ENCODE measurements around the gene TTC39C.

TTC39C gene

GRCh38 chr18:24089515-24090337 is 75.2 kb downstream of the TTC39C start:
- no peak for DNase-seq

DNA sequence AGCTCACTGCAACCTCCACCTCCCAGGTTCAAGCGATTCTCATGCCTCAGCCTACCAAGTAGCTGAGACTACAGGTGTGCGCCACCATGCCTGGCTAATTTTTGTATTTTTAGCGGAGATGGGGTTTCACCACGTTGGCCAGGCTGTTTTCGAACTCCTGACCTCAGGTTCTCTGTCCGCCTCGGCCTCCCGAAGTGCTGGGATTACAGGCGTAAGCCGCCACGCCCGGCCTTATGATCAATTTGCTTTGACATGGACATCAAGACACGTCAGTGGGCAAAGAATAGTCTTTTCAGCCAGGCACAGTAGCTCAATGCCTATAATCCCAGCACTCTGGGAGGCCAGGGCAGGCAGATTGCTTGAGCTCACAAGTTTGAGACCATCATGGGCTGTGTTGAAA is 76.3 kb downstream of the TTC39C start:
- no peak for DNase-seq

GRCh38 chr18:24094561-24094960 is 80.0 kb downstream of the TTC39C start:
- DNase-seq, result peak in 2 of 3 donors; percentile 13 to 21

- DNase-seq, result no peak
These were observed 81.4 kb downstream of the TTC39C start for GRCh38 chr18:24095976-24096375.

- DNase-seq, result no peak
These were observed 88.9 kb downstream of the TTC39C start for GRCh38 chr18:24103320-24104021.

- no peak for DNase-seq
These were observed 89.9 kb downstream of the TTC39C start for GRCh38 chr18:24104486-24104885.

DNA sequence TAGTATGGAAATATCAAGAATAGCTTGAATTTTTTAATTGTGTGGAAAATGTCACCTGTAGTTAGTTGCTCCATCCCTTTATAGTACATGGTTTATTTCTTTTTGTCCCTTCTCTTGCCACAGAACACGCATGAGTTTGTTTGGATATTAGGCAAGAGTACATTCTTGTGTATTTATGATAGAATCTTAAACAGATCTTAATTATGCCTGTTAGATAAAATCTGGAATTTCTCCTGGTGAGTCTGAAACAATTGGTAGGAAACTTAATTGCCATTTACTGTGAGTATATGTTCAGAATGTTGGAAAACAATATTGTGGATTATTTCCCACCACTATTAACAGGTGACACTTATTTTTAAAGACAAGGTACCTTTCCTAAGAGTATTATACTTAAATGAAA is 94.1 kb downstream of the TTC39C start:
- no peak for DNase-seq

- no peak for DNase-seq
These were observed 97.4 kb downstream of the TTC39C start for GRCh38 chr18:24111936-24112335.

- no peak for DNase-seq
These were observed 97.9 kb downstream of the TTC39C start for GRCh38 chr18:24112464-24112863.

- DNase-seq, result no peak
These were observed 98.5 kb downstream of the TTC39C start for GRCh38 chr18:24112874-24113615.

DNA sequence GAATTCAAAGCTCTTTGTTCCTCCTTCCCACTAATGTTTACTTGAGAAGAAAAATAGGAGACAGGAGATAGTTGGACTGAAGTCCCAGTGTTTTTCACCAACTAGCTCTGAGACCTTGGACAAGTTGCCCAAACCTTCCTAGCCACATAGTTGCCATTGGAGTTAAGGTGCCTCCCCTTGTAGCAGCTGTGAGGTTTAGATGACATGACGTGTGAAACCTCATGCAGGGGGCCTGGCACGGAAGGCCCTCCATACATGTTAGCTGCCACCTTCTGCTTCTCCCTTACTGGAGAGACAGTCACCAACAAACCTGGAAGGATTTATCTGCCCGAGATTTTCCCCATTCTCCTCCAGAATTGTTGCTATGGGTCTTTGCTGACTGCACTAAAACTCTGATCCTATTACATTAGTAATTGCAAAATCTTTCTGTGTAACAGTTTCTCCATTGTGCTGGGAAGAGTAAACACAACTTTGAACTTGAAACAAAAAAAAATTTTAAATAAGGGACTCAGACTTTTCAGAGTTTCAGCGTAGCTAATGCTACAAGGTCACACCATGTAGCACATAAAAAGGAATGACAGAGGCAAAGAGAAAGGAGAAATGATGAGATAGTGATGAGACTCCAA is 100.5 kb downstream of the TTC39C start:
- no peak for DNase-seq

DNA sequence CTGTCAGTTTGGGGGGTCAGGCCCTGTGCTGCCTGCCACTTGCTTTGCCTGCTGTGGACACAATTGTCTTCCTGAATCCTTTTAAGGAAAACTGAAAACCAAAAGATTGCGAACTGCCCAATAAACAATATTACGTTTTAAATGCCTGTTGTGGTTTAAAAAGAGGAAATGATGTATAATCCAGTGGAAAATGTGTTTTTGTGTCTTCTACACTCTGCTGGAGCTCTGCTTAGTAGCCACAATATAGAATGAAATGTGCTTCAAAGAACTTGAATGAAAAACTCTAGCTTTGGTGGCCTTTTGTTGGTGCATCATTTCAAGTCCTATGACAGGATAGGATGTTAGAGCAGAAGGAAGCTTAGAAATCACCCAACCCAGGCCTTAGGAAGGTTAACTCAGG is 101.1 kb downstream of the TTC39C start:
- peak in 2 of 3 donors; percentile 26 to 29 for DNase-seq

DNA sequence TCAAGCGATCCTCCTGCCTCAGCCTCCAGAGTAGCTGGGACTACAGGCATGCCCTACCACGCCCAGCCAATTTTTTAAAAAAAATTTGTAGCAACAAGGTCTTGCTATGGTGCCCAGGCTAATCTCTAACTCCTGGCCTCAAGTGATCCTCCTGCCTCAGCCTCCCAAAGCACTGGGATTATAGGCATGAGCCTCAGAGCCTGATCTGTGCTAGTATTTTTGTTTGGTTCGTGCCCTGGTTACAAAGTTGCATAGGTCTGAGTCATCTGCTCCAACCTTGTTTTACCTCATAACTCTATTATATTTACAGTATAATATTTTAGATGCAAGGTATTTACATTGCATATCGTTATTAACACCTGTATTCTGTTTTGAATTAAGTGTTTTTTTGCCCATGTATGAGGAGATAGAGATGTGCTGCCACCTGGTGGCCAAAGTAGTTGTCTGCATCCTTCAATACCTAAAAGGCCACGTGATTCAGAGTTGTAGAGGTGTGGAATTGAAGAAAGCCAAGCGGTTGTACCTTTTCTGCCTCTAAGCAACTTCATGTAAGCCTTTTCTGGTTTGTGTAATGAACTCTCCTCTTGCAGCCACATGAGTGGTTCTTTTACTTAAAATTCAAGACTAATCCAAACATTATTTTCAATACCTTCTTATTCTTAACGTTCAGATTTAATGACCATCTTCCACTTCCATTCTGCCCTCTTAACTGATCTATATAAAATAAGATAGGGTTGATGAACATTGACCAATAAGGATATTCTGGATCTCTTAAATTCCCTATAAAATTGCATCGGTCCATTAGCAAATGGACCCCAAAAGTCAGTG is 104.4 kb downstream of the TTC39C start:
- DNase-seq, result peak; percentile 77 to 82 (median 82)

- no peak for DNase-seq
These were observed 106.1 kb downstream of the TTC39C start for GRCh38 chr18:24120676-24121075.

- DNase-seq, result no peak
These were observed 107.1 kb downstream of the TTC39C start for GRCh38 chr18:24121625-24122024.

DNA sequence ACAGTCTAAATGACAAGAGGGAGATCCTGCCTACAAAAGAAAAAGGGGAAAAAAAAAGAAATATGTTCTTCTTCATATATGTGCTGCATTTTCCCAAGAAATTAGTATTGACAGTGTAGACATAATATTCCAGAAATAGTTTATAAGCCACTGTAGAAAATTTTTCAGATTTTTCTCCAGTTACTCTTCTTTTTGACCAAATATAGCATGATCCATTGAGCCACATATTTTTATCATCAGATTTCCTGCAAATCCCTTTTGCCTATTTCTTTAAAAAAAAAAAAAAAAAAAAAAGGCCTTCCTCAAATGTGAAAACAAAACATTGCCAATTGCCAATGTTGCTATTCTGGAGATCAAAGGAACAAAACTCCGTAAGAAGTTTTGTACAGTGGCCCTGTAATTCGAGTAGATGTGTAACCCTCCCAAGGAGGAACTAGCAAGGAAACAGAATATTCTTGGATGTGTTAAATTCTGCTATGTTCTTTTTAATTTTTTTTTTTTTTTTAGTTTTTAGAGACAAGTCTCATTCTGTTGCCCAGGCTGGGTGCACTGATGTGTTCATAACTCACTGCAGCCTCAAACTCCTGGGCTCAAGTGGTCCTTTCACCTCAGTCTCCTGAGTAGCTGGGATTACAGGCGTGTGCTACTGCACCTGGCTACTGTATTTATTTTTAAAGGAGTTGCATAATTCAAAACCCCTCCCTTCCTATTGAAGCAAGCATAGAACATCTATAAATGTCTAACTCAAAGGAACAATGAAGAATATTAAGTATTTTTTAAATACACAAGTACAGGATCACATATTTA is 111.8 kb downstream of the TTC39C start:
- DNase-seq, result no peak

DNA sequence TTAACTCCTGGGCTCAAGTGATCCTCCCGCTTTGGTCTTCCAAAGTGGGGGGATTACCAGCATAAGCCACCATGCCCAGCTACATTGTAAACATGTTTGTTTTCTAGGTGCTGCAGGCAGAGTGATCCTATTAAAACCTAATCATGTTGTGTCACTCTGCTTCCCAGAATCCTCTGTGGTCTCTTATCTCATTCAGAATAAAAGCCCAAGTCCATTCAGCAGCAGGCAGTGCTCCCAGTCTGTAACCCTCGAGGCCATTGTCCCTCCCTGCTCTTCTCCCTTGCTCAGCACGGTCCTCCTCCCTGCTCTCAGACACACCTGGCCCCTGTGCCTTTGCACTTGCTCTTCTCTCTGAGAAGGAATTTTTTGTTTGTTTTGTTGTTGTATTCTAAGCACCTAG is 113.2 kb downstream of the TTC39C start:
- DNase-seq, result no peak

GRCh38 chr18:24128700-24129099 is 114.1 kb downstream of the TTC39C start:
- no peak for DNase-seq

DNA sequence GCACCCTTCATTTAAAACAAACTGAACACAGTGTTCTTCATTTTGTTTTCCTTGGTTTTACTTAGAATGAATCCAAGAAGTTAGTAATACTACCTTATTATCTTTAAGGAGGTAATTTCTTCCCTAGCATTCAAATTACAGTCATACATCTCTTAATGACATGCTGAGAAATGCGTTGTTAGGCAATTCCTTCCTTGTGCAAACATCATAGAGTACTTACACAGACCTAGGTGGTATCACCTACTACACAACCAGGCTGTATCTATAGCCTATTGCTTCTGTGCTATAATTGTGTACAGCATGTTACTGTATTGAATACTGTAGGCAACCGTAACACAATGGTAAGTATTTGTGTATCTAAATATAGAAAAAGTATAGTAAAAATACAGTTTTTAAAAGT is 115.9 kb downstream of the TTC39C start:
- DNase-seq, result no peak

DNA sequence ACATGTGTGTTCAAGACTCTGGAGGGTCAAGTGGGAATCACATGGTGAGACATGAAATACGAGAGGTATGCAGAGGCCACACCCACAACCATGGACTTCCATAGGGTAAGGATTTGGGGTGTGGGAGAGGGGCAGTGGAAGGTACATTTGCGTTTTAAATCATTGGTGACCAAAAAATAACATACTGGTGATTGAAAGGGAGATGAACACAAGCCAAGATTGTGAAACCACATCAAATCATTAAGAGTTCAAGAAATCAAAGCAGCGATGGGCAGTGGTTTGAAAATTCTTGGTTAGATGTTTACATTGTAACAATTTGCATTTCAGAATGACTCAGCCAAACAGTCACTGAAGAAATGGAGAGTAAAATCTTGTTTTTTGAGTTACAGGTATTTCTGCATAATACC is 122.4 kb downstream of the TTC39C start:
- DNase-seq, result no peak

DNA sequence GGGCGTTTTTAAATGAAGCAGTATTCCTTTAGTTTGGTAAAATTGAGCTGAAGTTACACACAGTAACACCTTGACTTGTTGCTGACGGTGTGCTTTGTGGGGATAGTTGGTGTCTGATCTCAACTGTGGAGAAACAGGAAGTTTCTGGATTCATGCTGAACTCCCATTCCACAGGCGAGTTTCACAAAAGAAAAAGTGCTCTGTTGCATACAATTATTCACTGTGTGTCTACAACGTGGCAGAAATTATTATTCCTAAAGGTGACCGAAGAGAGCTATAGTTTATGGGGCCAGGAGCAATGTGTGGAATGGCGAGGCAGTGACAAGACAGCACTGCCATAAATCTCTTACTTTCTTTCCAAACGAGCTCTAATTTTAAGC is 123.8 kb downstream of the TTC39C start:
- DNase-seq, result peak; percentile 39 to 45 (median 45)
